PC-3 (cell line): ENCODE data around the gene CDHR3. TPM values are rescaled to one million over a fixed set of nuclear protein-coding genes. Genes with fewer than 3 reads are reported as not detected.

Experiments
- ATAC-seq: fragments of 200-7000 bp; cut with Tn5 transposase; 2 replicates; pipeline ENCODE4 v1.9.1; 2020; ENCODE audit warnings: mild to moderate bottlenecking, moderate library complexity
- BruUV-seq: library from RNA; stranded (reverse); fragments of 400-500 nt; replicated peaks from 2 replicates; lab custom pipeline; 2021; lab: Mats Ljungman, UMichigan
- CTCF ChIA-PET: fragments of 300-600 bp; sonication (Branson Sonifier 250); formaldehyde crosslinking; loops from one replicate; lab custom pipeline; 2022; ENCODE audit warnings: antibody characterized with exemption; lab: Charles Lee
- POLR2A ChIA-PET: fragments of 300-600 bp; sonication (Branson Sonifier 250); formaldehyde crosslinking; loops from one replicate; lab custom pipeline; 2022; ENCODE audit warnings: antibody characterized with exemption; ENCODE audit not compliant: unreplicated experiment; lab: Charles Lee
- DNase-seq: peaks from one replicate; pipeline ENCODE4 v3.0.0-alpha.2; 2015
- H2AFZ ChIP-seq: fragments of 300-600 bp; sonication (generic); 2 replicates; pipeline ENCODE4 v1.6.0; 2016; ENCODE audit warnings: antibody characterized with exemption, low read length
- H3F3A ChIP-seq: fragments of 300-600 bp; sonication (generic); one replicate; pipeline ENCODE4 v1.6.0; 2017; ENCODE audit warnings: antibody characterized with exemption, low read length, control low read depth, mild to moderate bottlenecking; ENCODE audit not compliant: unreplicated experiment
- H3K27ac ChIP-seq: fragments of 300-600 bp; sonication (generic); 2 replicates; pipeline ENCODE4 v1.5.1; 2016; ENCODE audit warnings: mild to moderate bottlenecking, low read length
- H3K27me3 ChIP-seq: fragments of 300-600 bp; sonication (generic); 2 replicates; pipeline ENCODE4 v1.6.1; 2016; ENCODE audit warnings: low read length, mixed read lengths
- H3K36me3 ChIP-seq: fragments of 300-600 bp; sonication (generic); 2 replicates; pipeline ENCODE4 v1.6.1; 2016; ENCODE audit warnings: low read depth, mixed run types, low read length, mixed read lengths
- H3K4me1 ChIP-seq: fragments of 300-600 bp; sonication (generic); 2 replicates; pipeline ENCODE4 v1.5.1; 2016; ENCODE audit warnings: low read length; ENCODE audit not compliant: insufficient read depth
- H3K4me2 ChIP-seq: fragments of 300-600 bp; sonication (generic); 2 replicates; pipeline ENCODE4 v1.6.0; 2016; ENCODE audit warnings: low read length
- H3K4me3 ChIP-seq: fragments of 300-600 bp; sonication (generic); 2 replicates; pipeline ENCODE4 v1.5.1; 2016; ENCODE audit warnings: mild to moderate bottlenecking, low read length, mixed read lengths
- H3K79me2 ChIP-seq: fragments of 300-600 bp; sonication (generic); 2 replicates; pipeline ENCODE4 v1.6.1; 2017; ENCODE audit warnings: low read length, mixed read lengths
- H3K9ac ChIP-seq: fragments of 300-600 bp; sonication (generic); 2 replicates; pipeline ENCODE4 v1.6.0; 2016; ENCODE audit warnings: mild to moderate bottlenecking, low read length
- H3K9me2 ChIP-seq: fragments of 300-600 bp; sonication (generic); replicated peaks from 2 replicates; pipeline ENCODE4 v1.6.1; 2016; ENCODE audit warnings: mixed run types, low read length, mixed read lengths
- H3K9me3 ChIP-seq: fragments of 300-600 bp; sonication (generic); 2 replicates; pipeline ENCODE4 v1.6.1; 2016; ENCODE audit warnings: low read length, mixed read lengths
- H4K20me1 ChIP-seq: fragments of 300-600 bp; sonication (generic); 2 replicates; pipeline ENCODE4 v1.6.1; 2016; ENCODE audit warnings: low read length, mixed read lengths
- CTCF ChIP-seq: fragments of 300-600 bp; sonication (generic); conservative IDR thresholded peaks from 2 replicates; pipeline ENCODE4 v1.5.1; 2017; ENCODE audit warnings: antibody characterized with exemption, low read depth, mild to moderate bottlenecking, low read length
- EZH2 ChIP-seq: fragments of 300-600 bp; sonication (generic); IDR thresholded peaks from one replicate; pipeline ENCODE4 v1.6.1; 2017; ENCODE audit warnings: antibody characterized with exemption, mild to moderate bottlenecking, low read length; ENCODE audit not compliant: unreplicated experiment
- EZH2phosphoT487 ChIP-seq: fragments of 300-600 bp; sonication (generic); IDR thresholded peaks from 2 replicates; pipeline ENCODE4 v1.6.1; 2018; ENCODE audit warnings: mild to moderate bottlenecking, antibody characterized with exemption, low read length, borderline replicate concordance
- intact Hi-C: fragments of 100-400 bp; cut with micrococcal nuclease; formaldehyde crosslinking; loops from 2 replicates; pipeline ENCODE4 v1.9.0; 2023
- total RNA-seq: library from RNA; depleted of rRNA; stranded (reverse); fragments of >200 nt; gene quantifications from 2 replicates; pipeline ENCODE4 v1.2.3, GENCODE V29; 2014

The CDHR3 gene
- total RNA-seq, 1 experiment from 2014 or later = 9.8 TPM

DNA sequence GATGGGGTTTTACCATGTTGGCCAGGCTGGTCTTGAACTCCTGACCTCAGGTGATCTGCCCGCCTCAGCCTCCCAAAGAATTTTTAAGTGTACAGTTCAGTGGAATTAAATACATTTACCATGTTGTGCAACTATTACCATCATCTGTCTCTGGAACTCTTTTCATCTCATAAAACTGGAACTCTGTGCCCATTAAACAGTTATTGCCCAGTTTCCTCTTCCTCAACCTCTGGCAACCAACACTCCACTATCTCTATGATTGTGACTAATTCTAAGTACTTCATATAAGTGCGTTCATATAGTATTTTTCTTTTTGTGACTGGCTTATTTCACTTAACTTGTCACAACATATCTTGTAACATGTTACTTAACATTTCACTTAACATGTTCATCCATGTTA, 45.4 kb upstream of the CDHR3 start:
- no peak overlapping the region for H3K27ac ChIP-seq
- ATAC-seq = no peak
- no peaks in the 10 kb centered on the region for H3K9me2 ChIP-seq
- H3F3A ChIP-seq = no peaks in the 10 kb centered on the region
- H3K4me1 ChIP-seq = no peaks in the 10 kb centered on the region
- H3K4me2 ChIP-seq = no peak overlapping the region
- H4K20me1 ChIP-seq = no peaks in the 10 kb centered on the region
- no peaks in the 10 kb centered on the region for H3K36me3 ChIP-seq
- CTCF ChIA-PET = no interaction called here
- TF ChIP-seq EZH2phosphoT487 = no peak
- no peak for TF ChIP-seq CTCF
- TF ChIP-seq EZH2 = no peak
- H3K9ac ChIP-seq = no peak overlapping the region
- H3K9me3 ChIP-seq = no peaks in the 10 kb centered on the region
- H3K4me3 ChIP-seq = no peak overlapping the region
- intact Hi-C loops = no loop called here
- no TSS peak for BruUV-seq
- H3K79me2 ChIP-seq = no peaks in the 10 kb centered on the region
- no peak overlapping the region for H2AFZ ChIP-seq
- no peaks in the 10 kb centered on the region for H3K27me3 ChIP-seq
- no peak for DNase-seq
- POLR2A ChIA-PET = no interaction called here

GRCh38 chr7:105920766-105921165, 42.3 kb upstream of the CDHR3 start:
- Histone ChIP-seq H3F3A (no peaks in the 10 kb centered on the region), H3K36me3 (no peaks in the 10 kb centered on the region), H3K4me1 (no peaks in the 10 kb centered on the region), H3K27me3 (no peaks in the 10 kb centered on the region), H3K79me2 (no peaks in the 10 kb centered on the region), H3K4me3 (no peak overlapping the region), H3K9me2 (no peaks in the 10 kb centered on the region), H4K20me1 (no peaks in the 10 kb centered on the region), H3K27ac (no peak overlapping the region), H3K4me2 (no peak overlapping the region), H2AFZ (no peak overlapping the region), H3K9ac (no peak overlapping the region), H3K9me3 (peaks cover 7% of the 10 kb centered on the region; the same call in 1 of the 2 replicates)
- CTCF ChIA-PET = no interaction called here
- intact Hi-C loops = no loop called here
- TF ChIP-seq EZH2phosphoT487 (no peak), CTCF (no peak), EZH2 (no peak)
- BruUV-seq = no TSS peak
- POLR2A ChIA-PET = no interaction called here
- ATAC-seq (no peak), DNase-seq (no peak)

DNA sequence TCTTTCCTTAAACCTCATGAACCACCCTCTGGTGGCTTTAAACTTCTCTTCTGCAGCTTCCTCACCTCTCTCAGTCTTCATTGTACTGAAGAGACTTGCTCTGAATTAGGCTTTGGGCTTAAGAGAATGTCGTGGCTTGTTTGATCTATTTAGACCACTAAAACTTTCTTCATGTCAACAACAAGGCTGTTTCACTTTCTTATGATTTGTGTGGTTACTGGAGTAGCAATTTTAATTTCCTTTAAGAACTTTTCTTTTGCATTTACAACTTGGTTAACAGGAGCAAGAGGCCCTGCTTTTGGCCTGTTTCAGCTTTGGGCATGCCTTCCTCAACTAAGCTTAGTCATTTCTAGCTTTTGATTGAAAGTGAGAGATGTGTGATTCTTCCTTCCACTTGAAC, 38.1 kb upstream of the CDHR3 start:
- H4K20me1 ChIP-seq = no peaks in the 10 kb centered on the region
- H3K4me1 ChIP-seq = no peaks in the 10 kb centered on the region
- POLR2A ChIA-PET = no interaction called here
- no peak for ATAC-seq
- no peak overlapping the region for H2AFZ ChIP-seq
- intact Hi-C loops = no loop called here
- H3K9me3 ChIP-seq = peaks cover 7% of the 10 kb centered on the region; the same call in 1 of the 2 replicates
- no peaks in the 10 kb centered on the region for H3F3A ChIP-seq
- DNase-seq = no peak
- H3K27me3 ChIP-seq = no peaks in the 10 kb centered on the region
- H3K27ac ChIP-seq = no peak overlapping the region
- no peaks in the 10 kb centered on the region for H3K36me3 ChIP-seq
- BruUV-seq = no TSS peak
- H3K4me3 ChIP-seq = no peak overlapping the region
- TF ChIP-seq EZH2phosphoT487 (no peak), CTCF (no peak), EZH2 (no peak)
- no peak overlapping the region for H3K4me2 ChIP-seq
- no peak overlapping the region for H3K9ac ChIP-seq
- CTCF ChIA-PET = no interaction called here
- H3K79me2 ChIP-seq = no peaks in the 10 kb centered on the region
- no peaks in the 10 kb centered on the region for H3K9me2 ChIP-seq
